Thyroid gland (tissue), 4 donors: ENCODE results near the gene LRMDA.

ENCODE experiments used
- CTCF ChIP-seq, 6 experiments: fragments of 200-600 bp in 3 of 6; fragments of 450-650 bp in 3 of 6; sonication (generic) in 3 of 6; IDR thresholded peaks; one replicate each; pipeline ENCODE4 v1.5.1; 2016 to 2019; ENCODE audit warnings: antibody characterized with exemption in 6 of 6, mild to moderate bottlenecking in 2 of 6, inconsistent platforms in 1 of 6, moderate library complexity in 1 of 6
- POLR2A ChIP-seq, 2 donors: fragments of 450-650 bp; IDR thresholded peaks; one replicate each; pipeline ENCODE4 v1.6.1; 2017; ENCODE audit warnings: antibody characterized with exemption in 2 of 2, mild to moderate bottlenecking in 2 of 2, moderate library complexity in 1 of 2

- TF ChIP-seq CTCF (IDR thresholded peaks at IDR 0.05) = no peak
- TF ChIP-seq POLR2A (IDR thresholded peaks at IDR 0.05) = no peak
Observed at GRCh38 chr10:75771606-75772005, 340.2 kb downstream of the LRMDA start.
